ENCODE results near the gene PPP1CB. TPM values are rescaled to one million over a fixed set of nuclear protein-coding genes. Genes with fewer than 3 reads are reported as not detected.
A peak's percentile ranks its signal among the peaks of the same experiment; 100 is the strongest.

PPP1CB gene
- total RNA-seq (2013; cell fraction: nucleolus; rRNA removed) = 82.3 and 108 TPM in 2 replicates
- 64.4 and 81.0 TPM in 2 replicates for total RNA-seq (2014; rRNA removed)
- 84.6 and 85.4 TPM in 2 replicates for total RNA-seq (2014; rRNA removed; fragmentation: Illumina TruSeq; extraction: Trizol)
- total RNA-seq (2021) = 144 and 153 TPM in 2 replicates
- polyA plus RNA-seq (2011; ENCODE audit: low read depth) = 20.4 TPM
- polyA plus RNA-seq (2011; rRNA removed) = 84.4 and 140 TPM in 2 replicates
- 24.2 and 31.0 TPM in 2 replicates for polyA plus RNA-seq (2011; cell fraction: cytosol; rRNA removed)
- polyA plus RNA-seq (2011; cell fraction: nucleus; rRNA removed) = 19.5 and 25.1 TPM in 2 replicates
- 48.8 and 59.5 TPM in 2 replicates for polyA plus RNA-seq (2012)
- 64.4 and 88.1 TPM in 2 replicates for polyA plus RNA-seq (2014; fragmentation: Illumina TruSeq; extraction: Trizol)
- polyA plus RNA-seq (2014; fragmentation: Nextera tagmentation; extraction: Ambion mirVana) = 100 to 1,000 TPM in 1 of 2 experiments, 10 to 100 TPM in 1; 84.4 to 176 TPM
- 30.3 and 37.5 TPM in 2 replicates for polyA plus RNA-seq (2014; rRNA removed)
- 100 to 1,000 TPM; 127 to 131 TPM for polyA plus RNA-seq (2016; fragmentation: Nextera tagmentation; extraction: Ambion mirVana)
- polyA minus RNA-seq (2011; rRNA and poly(A)+ RNA removed) = 69.0 and 105 TPM in 2 replicates
- polyA minus RNA-seq (2011; cell fraction: cytosol; rRNA and poly(A)+ RNA removed) = 47.4 and 57.4 TPM in 2 replicates
- polyA minus RNA-seq (2011; cell fraction: nucleus; rRNA and poly(A)+ RNA removed) = 19.6 and 30.9 TPM in 2 replicates
- Bru-seq, nascent RNA = percentile 94 among the genes with signal in this experiment
- percentile 97 among the genes with signal in this experiment for BruChase-seq, experiment 1, labeled RNA remaining after a 6-hour chase
- BruChase-seq, experiment 2, labeled RNA remaining after a 2-hour chase = percentile 96 among the genes with signal in this experiment
- long read RNA-seq, experiment 1, full-length matches to known transcripts = 15 of 38 reads
- long read RNA-seq, experiment 1, partial matches to known transcripts = 5 of 38 reads
- long read RNA-seq, experiment 1, other reads (novel, unspliced or antisense) = 18 of 38 reads
- long read RNA-seq, experiment 2, full-length matches to known transcripts = 55 of 81 reads
- long read RNA-seq, experiment 2, partial matches to known transcripts = 16 of 81 reads
- long read RNA-seq, experiment 2, other reads (novel, unspliced or antisense) = 10 of 81 reads

- in situ Hi-C loops (cut with MboI) = loop anchor here (5.0 kb wide), 1 partner anchor 154 kb away; no protein-coding TSS in a partner anchor
- under 1% methylated on average over 74 of the region's 81 CpGs for WGBS (ENCODE audit: insufficient coverage, insufficient replicate concordance, low lambda C conversion rate, missing lambda C conversion rate)
- peak; percentile 85 for TF ChIP-seq TCF3 (IDR thresholded peaks at IDR 0.05; ENCODE audit: borderline replicate concordance, insufficient read depth, low read depth, low read length)
- TF ChIP-seq, protein P1, sequence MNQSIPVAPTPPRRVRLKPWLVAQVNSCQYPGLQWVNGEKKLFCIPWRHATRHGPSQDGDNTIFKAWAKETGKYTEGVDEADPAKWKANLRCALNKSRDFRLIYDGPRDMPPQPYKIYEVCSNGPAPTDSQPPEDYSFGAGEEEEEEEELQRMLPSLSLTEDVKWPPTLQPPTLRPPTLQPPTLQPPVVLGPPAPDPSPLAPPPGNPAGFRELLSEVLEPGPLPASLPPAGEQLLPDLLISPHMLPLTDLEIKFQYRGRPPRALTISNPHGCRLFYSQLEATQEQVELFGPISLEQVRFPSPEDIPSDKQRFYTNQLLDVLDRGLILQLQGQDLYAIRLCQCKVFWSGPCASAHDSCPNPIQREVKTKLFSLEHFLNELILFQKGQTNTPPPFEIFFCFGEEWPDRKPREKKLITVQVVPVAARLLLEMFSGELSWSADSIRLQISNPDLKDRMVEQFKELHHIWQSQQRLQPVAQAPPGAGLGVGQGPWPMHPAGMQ (IDR thresholded peaks at IDR 0.05; ENCODE audit: borderline replicate concordance) = no peak
- peak; percentile 76 for TF ChIP-seq SMAD5 (IDR thresholded peaks at IDR 0.05; ENCODE audit: low read depth)
- TF ChIP-seq CREM (IDR thresholded peaks at IDR 0.05; ENCODE audit: low read depth) = peak; percentile 81
- TF ChIP-seq EGR1 (IDR thresholded peaks at IDR 0.05; ENCODE audit: borderline replicate concordance in 1 of 2, low read depth in 2 of 2, low read length in 2 of 2) = peak in 1 of 2 experiments; percentile 22; a peak in 1 of 3 replicates
- TF ChIP-seq ZZZ3 (IDR thresholded peaks at IDR 0.05; ENCODE audit: control insufficient read depth, insufficient read length, low read depth) = no peak
- no peak for TF ChIP-seq KAT2A (conservative IDR thresholded peaks at IDR 0.05; ENCODE audit: control insufficient read depth, low read depth, low read length)
- TF ChIP-seq ZNF217 (IDR thresholded peaks at IDR 0.05) = 0 out of 2 replicates have a peak, but pooled peaks have one; percentile 22
- peak; percentile 18 to 31 (median 27); a peak in 3 of 6 replicates for TF ChIP-seq CTCF (IDR thresholded peaks at IDR 0.05 in 2 of 3, conservative IDR thresholded peaks at IDR 0.05 in 1 of 3; ENCODE audit: control insufficient read depth in 2 of 3, extremely low read depth in 1 of 3, insufficient read depth in 1 of 3, low read depth in 3 of 3, low read length in 3 of 3)
- TF ChIP-seq, protein P2, sequence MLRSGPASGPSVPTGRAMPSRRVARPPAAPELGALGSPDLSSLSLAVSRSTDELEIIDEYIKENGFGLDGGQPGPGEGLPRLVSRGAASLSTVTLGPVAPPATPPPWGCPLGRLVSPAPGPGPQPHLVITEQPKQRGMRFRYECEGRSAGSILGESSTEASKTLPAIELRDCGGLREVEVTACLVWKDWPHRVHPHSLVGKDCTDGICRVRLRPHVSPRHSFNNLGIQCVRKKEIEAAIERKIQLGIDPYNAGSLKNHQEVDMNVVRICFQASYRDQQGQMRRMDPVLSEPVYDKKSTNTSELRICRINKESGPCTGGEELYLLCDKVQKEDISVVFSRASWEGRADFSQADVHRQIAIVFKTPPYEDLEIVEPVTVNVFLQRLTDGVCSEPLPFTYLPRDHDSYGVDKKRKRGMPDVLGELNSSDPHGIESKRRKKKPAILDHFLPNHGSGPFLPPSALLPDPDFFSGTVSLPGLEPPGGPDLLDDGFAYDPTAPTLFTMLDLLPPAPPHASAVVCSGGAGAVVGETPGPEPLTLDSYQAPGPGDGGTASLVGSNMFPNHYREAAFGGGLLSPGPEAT (IDR thresholded peaks at IDR 0.05; ENCODE audit: low read depth) = peak; percentile 53; the same call in 1 of the 2 replicates
- TF ChIP-seq, protein P3, sequence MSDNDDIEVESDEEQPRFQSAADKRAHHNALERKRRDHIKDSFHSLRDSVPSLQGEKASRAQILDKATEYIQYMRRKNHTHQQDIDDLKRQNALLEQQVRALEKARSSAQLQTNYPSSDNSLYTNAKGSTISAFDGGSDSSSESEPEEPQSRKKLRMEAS (IDR thresholded peaks at IDR 0.05; ENCODE audit: low read depth, low read length) = peak; percentile 41
Observed at GRCh38 chr2:28751252-28751955, at the start of gene PPP1CB. Gene PPP1CB (plus strand): TSS chr2:28751830. CDS start chr2:28752125, 295 bp downstream.

More at GRCh38 chr2:28751252-28751955, at the start of gene PPP1CB:
- BruUV-seq (replicated peaks) = no TSS peak
- peak; percentile 91 for ATAC-seq
- Histone ChIP-seq H3K4me2 (ENCODE audit: control insufficient read depth, insufficient read depth) (peak within 1 kb of the TSS; percentile 97), H3K27ac (ENCODE audit: control insufficient read depth, insufficient read depth) (peak within 1 kb of the TSS; percentile 90), H3K36me3 (ENCODE audit: control insufficient read depth in 2 of 2, insufficient read depth in 2 of 2, low read length in 1 of 2) (peaks cover 0 to 2% of the 10 kb centered on the region in 2 experiments; a peak in 1 of 4 replicates), H3K4me3 (peak within 1 kb of the TSS; percentile 98), H2AFZ (ENCODE audit: control insufficient read depth, low read depth, low read length) (peak within 1 kb of the TSS; percentile 81), H4K20me1 (ENCODE audit: control insufficient read depth, insufficient read depth) (no peaks in the 10 kb centered on the region), H3K79me2 (ENCODE audit: control insufficient read depth, insufficient read depth, low read length) (peaks cover 61% of the 10 kb centered on the region), H3K9ac (ENCODE audit: control insufficient read depth, insufficient read depth, low read length) (peak within 1 kb of the TSS; percentile 91), H3K4me1 (ENCODE audit: control insufficient read depth, insufficient read depth, low read length) (peaks cover 6% of the 10 kb centered on the region; the same call in 1 of the 2 replicates), H3K27me3 (replicated peaks in 1 of 2; ENCODE audit: control insufficient read depth in 2 of 2, insufficient read depth in 2 of 2, low read length in 1 of 2) (no peaks in the 10 kb centered on the region), H3K9me3 (replicated peaks; ENCODE audit: control insufficient read depth, insufficient read depth, low read length) (no peaks in the 10 kb centered on the region)
- ChIA-PET CTCF (interaction anchor here (0.6 to 12.2 kb wide), 6 partner anchors 9 to 1526 kb away, joined by 3 to 155 read pairs (median 3); no protein-coding TSS in a partner anchor), RAD21 (ENCODE audit: unreplicated experiment) (interaction anchor here (2.1 to 5.2 kb wide), 2 partner anchors 157 to 184 kb away, joined by 11 to 61 read pairs; no protein-coding TSS in a partner anchor), SMC1A (ENCODE audit: uncharacterized antibody, unreplicated experiment) (interaction anchor here (0.8 to 3.4 kb wide), 4 partner anchors 10 to 157 kb away, joined by 3 to 12 read pairs (median 6); no protein-coding TSS in a partner anchor), POLR2A (interaction anchor here (0.6 to 1.6 kb wide), 8 partner anchors 21 to 503 kb away, joined by 3 to 7 read pairs (median 3); no protein-coding TSS in a partner anchor)
- no peak for FAIRE-seq
- DNase-seq (ENCODE audit: low read depth, low spot score) = peak; percentile 87
- intact Hi-C loops (cut with micrococcal nuclease; ENCODE audit: unreplicated experiment) = loop anchor here (10.0 kb wide), 1 partner anchor 143 kb away; the partner anchor contains the start of gene WDR43

Measured in GM12878 (cell line).